AG04449 (cell line): ENCODE measurements around the gene ZIC5.

Experiments used
- CTCF ChIA-PET: fragments of 350-600 bp; formaldehyde crosslinking; extraction: SDS; loops from one replicate; lab custom pipeline; 2021; ENCODE audit warnings: antibody characterized with exemption; lab: Yijun Ruan, JAX
- POLR2A ChIA-PET: fragments of 400-600, 350-600 bp; formaldehyde crosslinking; extraction: SDS; loops from one replicate; lab custom pipeline; 2020; ENCODE audit warnings: antibody characterized with exemption, inconsistent platforms; lab: Yijun Ruan, JAX
- DNase-seq: peaks from one replicate; pipeline ENCODE4 v3.0.0-alpha.2; 2010; ENCODE audit warnings: low read depth, low spot score
- H3K4me3 ChIP-seq: 2 replicates; pipeline ENCODE4 v1.5.1; 2011; ENCODE audit warnings: low read depth, mild to moderate bottlenecking, control low read depth, low read length
- CTCF ChIP-seq: IDR thresholded peaks from one replicate; pipeline ENCODE4 v1.5.1; 2011; ENCODE audit warnings: mild to moderate bottlenecking, moderate library complexity, low read length, control low read depth, inconsistent platforms; ENCODE audit not compliant: insufficient read depth; ENCODE audit errors: missing control alignments

ZIC5 gene

GRCh38 chr13:99976575-99976974 lies 5.0 kb upstream of the ZIC5 start:
- ChIA-PET POLR2A (no interaction called here), CTCF (no interaction called here)
- no peak for DNase-seq
- TF ChIP-seq CTCF: no peak
- no peak overlapping the region for H3K4me3 ChIP-seq

- CTCF ChIA-PET: no interaction called here
- POLR2A ChIA-PET: no interaction called here
- TF ChIP-seq CTCF: no peak
- no peak for DNase-seq
- H3K4me3 ChIP-seq: no peak overlapping the region
These were observed 4.1 kb upstream of the ZIC5 start for GRCh38 chr13:99975626-99976025.

DNA sequence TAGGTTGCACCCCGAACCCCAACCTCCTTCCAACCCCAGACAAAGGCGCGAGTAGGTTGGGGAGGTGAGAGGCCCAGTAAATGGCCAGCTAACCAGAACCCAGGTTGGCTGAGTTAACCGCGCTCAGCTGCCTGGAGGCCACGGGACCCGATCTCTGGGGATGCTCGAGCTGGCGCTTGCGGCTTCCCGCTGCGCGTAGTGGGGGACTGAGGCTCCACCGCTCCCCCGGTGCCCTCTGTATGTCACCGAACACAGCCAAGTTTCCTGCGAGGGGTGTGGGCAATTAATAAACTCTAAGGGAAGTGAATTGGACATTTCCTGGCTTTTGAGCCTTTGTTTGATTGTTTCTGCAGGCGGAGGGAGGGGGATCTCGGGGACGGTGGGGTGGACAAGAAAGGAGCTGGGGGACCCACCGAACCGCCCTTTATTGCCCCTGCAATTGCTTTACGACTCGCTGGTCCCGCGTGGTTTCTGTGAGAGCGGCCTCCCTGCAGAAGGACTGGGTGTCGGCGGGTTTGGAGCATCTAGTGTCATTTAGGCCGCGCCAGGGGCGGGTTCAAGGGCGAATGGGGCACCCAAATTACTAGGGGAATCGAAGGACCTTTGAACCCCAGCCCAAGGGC lies 3.5 kb upstream of the ZIC5 start:
- H3K4me3 ChIP-seq: no peak overlapping the region
- ChIA-PET POLR2A (no interaction called here), CTCF (no interaction called here)
- TF ChIP-seq CTCF: no peak
- no peak for DNase-seq

DNA sequence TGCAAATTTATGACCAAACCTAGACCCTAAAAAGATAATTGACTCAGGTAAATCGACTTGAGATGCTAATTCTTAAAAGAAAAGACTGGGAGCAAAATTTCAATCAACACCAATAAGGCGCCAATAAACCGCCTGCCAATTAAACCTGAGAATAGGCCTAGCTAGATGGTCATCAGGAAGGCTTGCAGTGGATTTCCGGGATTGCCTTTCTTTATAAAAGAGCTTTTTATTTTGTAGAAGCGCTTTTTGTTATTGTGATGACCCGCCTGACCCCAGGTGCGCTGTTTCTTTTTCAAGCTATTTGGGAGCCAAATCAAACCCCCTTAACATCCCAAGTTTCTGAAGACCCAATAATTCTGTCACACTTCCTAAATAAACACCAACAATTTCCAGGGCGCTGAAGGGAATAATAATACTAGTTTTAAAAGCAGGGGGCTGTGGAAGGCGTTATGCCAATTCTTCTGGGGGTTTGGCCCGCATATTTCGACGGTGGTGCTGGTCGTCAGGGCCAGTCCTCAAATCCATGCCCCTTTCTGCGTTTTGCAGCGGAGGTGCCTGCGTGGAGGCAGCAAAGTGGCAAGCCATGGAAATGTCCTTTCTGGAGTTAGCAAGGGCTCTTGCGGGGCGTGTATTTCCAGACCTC lies 2.9 kb upstream of the ZIC5 start:
- no peak for TF ChIP-seq CTCF
- no peak overlapping the region for H3K4me3 ChIP-seq
- DNase-seq: no peak
- ChIA-PET POLR2A (no interaction called here), CTCF (interaction anchor here (0.9 kb wide), 1 partner anchor 261 kb away, joined by 3 read pairs; no protein-coding TSS in a partner anchor)

DNA sequence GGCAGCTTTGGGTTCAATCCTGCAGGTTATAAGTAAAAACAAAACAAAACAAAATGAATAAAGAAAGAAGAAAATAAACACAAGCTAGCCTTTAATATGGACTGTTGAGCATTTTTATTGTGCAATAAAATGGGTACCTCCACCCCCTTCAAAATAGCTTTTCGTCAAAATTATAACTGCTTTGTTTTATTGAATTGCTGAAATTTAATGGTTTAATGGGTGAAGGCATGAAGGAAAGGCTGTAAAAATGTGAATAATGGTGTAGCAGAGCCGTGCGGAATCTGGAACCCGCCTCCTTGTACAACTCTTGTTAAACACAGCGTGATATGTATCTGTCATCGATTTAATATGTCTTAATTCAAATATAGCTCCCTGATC lies 2.2 kb upstream of the ZIC5 start:
- no peak for TF ChIP-seq CTCF
- ChIA-PET POLR2A (no interaction called here), CTCF (interaction anchor here (0.9 kb wide), 1 partner anchor 262 kb away, joined by 3 read pairs; no protein-coding TSS in a partner anchor)
- H3K4me3 ChIP-seq: no peak overlapping the region
- DNase-seq: no peak

GRCh38 chr13:99973163-99973807 lies 1.7 kb upstream of the ZIC5 start:
- ChIA-PET POLR2A (no interaction called here), CTCF (interaction anchor here (0.9 kb wide), 1 partner anchor 262 kb away, joined by 3 read pairs; no protein-coding TSS in a partner anchor)
- H3K4me3 ChIP-seq: no peak overlapping the region
- no peak for TF ChIP-seq CTCF
- DNase-seq: no peak
